Endothelial cell of umbilical vein (primary cell): ENCODE data around the gene ILF2. TPM values are rescaled to one million over a fixed set of nuclear protein-coding genes. Genes with fewer than 3 reads are reported as not detected.
A peak's percentile ranks its signal among the peaks of the same experiment; 100 is the strongest.
"Not testable (repeated sequence)": the region's sequence is repeated elsewhere in the genome, so short reads cannot be mapped to it uniquely, and the experiment has no call there.

Experiments
- BruUV-seq: library from RNA; stranded (reverse); fragments of 400-500 nt; replicated peaks from 2 replicates; lab custom pipeline; 2021; lab: Mats Ljungman, UMichigan
- CTCF ChIA-PET: fragments of 300-600, 350-600 bp; sonication (Branson Sonifier 250); formaldehyde crosslinking; loops from one replicate; lab custom pipeline; 2021; ENCODE audit warnings: antibody characterized with exemption, inconsistent platforms; lab: Charles Lee
- POLR2A ChIA-PET: fragments of 300-600, 350-600 bp; sonication (Branson Sonifier 250); formaldehyde crosslinking; loops from one replicate; lab custom pipeline; 2021; ENCODE audit warnings: antibody characterized with exemption, inconsistent platforms; lab: Charles Lee
- DNase-seq: peaks from one replicate; pipeline ENCODE4 v3.0.0-alpha.2; 2011; ENCODE audit warnings: low read depth, low spot score
- FAIRE-seq: peaks from 2 replicates; lab custom pipeline; 2011; peaks lifted over from hg19 to GRCh38; lab: Jason Lieb, UNC
- H2AFZ ChIP-seq: 2 replicates; pipeline ENCODE4 v1.6.0; 2012; ENCODE audit warnings: low read depth, low read length, control low read depth, inconsistent platforms
- H3K27ac ChIP-seq: 2 replicates; pipeline ENCODE4 v1.5.1; 2011; ENCODE audit warnings: low read depth, mild to moderate bottlenecking, control low read depth, low read length, moderate library complexity; ENCODE audit not compliant: insufficient read depth
- H3K27me3 ChIP-seq, 2 experiments: 2 replicates each; pipeline versions ENCODE4 v1.6.0 to v1.6.1; 2011; ENCODE audit warnings: low read length in 2 of 2, mixed read lengths in 1 of 2; ENCODE audit not compliant: control insufficient read depth in 2 of 2, insufficient read depth in 2 of 2
- H3K36me3 ChIP-seq, 2 experiments: 2 replicates in 1 of 2; 3 replicates in 1 of 2; pipeline ENCODE4 v1.5.1; 2011; ENCODE audit warnings: low read length in 2 of 2, mild to moderate bottlenecking in 1 of 2, moderate library complexity in 1 of 2; ENCODE audit not compliant: control insufficient read depth in 2 of 2, insufficient read depth in 2 of 2; ENCODE audit errors: extremely low read depth in 1 of 2
- H3K4me1 ChIP-seq: 3 replicates; pipeline ENCODE4 v1.5.1; 2011; ENCODE audit warnings: mild to moderate bottlenecking, low read length; ENCODE audit not compliant: control insufficient read depth, insufficient read depth; ENCODE audit errors: extremely low read depth
- H3K4me2 ChIP-seq: 2 replicates; pipeline ENCODE4 v1.6.1; 2011; ENCODE audit warnings: low read length, control low read depth, mixed read lengths; ENCODE audit not compliant: insufficient read depth
- H3K4me3 ChIP-seq, 3 experiments: fragments of 200-600 bp in 1 of 3; sonication (generic), shearing (Covaris generic) in 1 of 3; replicated peaks in 1 of 3; 2 replicates each; pipeline ENCODE4 v1.5.1; 2011 to 2016; ENCODE audit warnings: control low read depth in 3 of 3, low read length in 3 of 3, mild to moderate bottlenecking in 2 of 3, inconsistent platforms in 1 of 3, low read depth in 1 of 3, moderate library complexity in 1 of 3; ENCODE audit not compliant: insufficient read depth in 1 of 3
- H3K79me2 ChIP-seq: 2 replicates; pipeline ENCODE4 v1.6.0; 2012; ENCODE audit warnings: low read length, inconsistent platforms; ENCODE audit not compliant: control insufficient read depth, insufficient read depth
- H3K9ac ChIP-seq: replicated peaks from 2 replicates; pipeline ENCODE3; 2011; ENCODE audit warnings: low read length, control low read depth; ENCODE audit not compliant: insufficient read depth; ENCODE audit errors: extremely low read depth
- H3K9me1 ChIP-seq: replicated peaks from 3 replicates; pipeline ENCODE4 v1.6.0; 2011; ENCODE audit warnings: mild to moderate bottlenecking, low read length; ENCODE audit not compliant: control insufficient read depth, insufficient read depth; ENCODE audit errors: extremely low read depth
- H3K9me3 ChIP-seq: replicated peaks from 2 replicates; pipeline ENCODE4 v1.5.1; 2012; ENCODE audit warnings: low read length, inconsistent platforms; ENCODE audit not compliant: control insufficient read depth, insufficient read depth
- H4K20me1 ChIP-seq: replicated peaks from 2 replicates; pipeline ENCODE3; 2011; ENCODE audit warnings: mild to moderate bottlenecking, low read length; ENCODE audit not compliant: control insufficient read depth, insufficient read depth; ENCODE audit errors: extremely low read depth
- CTCF ChIP-seq, 2 donors: IDR thresholded peaks; 1 replicate in 1 of 2; 2 replicates in 1 of 2; pipeline ENCODE4 v1.5.1; 2011; ENCODE audit warnings: low read length in 2 of 2, mild to moderate bottlenecking in 2 of 2, moderate library complexity in 2 of 2, control low read depth in 1 of 2, inconsistent platforms in 1 of 2, low read depth in 1 of 2; ENCODE audit not compliant: insufficient read depth in 1 of 2; ENCODE audit errors: extremely low read depth in 1 of 2
- EZH2 ChIP-seq: IDR thresholded peaks from 2 replicates; pipeline ENCODE4 v1.6.1; 2012; ENCODE audit warnings: borderline replicate concordance, low read depth, mild to moderate bottlenecking, moderate library complexity, low read length, inconsistent platforms; ENCODE audit not compliant: severe bottlenecking
- FOS ChIP-seq: IDR thresholded peaks from 2 replicates; pipeline ENCODE4 v1.6.1; 2011; ENCODE audit warnings: mild to moderate bottlenecking, low read length, moderate library complexity, borderline replicate concordance; ENCODE audit not compliant: insufficient read depth
- GATA2 ChIP-seq: IDR thresholded peaks from 2 replicates; pipeline ENCODE4 v1.7.0; 2011; ENCODE audit warnings: low read depth, mild to moderate bottlenecking, moderate library complexity, mixed read lengths, low read length; ENCODE audit not compliant: insufficient read length, insufficient read depth
- JUN ChIP-seq: IDR thresholded peaks from 2 replicates; pipeline ENCODE4 v1.6.1; 2011; ENCODE audit warnings: borderline replicate concordance, low read depth; ENCODE audit not compliant: insufficient read length, insufficient read depth
- MAX ChIP-seq: IDR thresholded peaks from 2 replicates; pipeline ENCODE4 v1.6.1; 2011; ENCODE audit not compliant: insufficient read depth, insufficient read length
- POLR2A ChIP-seq: IDR thresholded peaks from 2 replicates; pipeline ENCODE4 v1.6.1; 2012; ENCODE audit warnings: low read depth, mild to moderate bottlenecking, control low read depth, low read length
- dilution Hi-C: fragments of 300-500 bp; cut with MboI; formaldehyde crosslinking; loops from one replicate; pipeline ENCODE4 v1.15.0; 2019; ENCODE audit warnings: low sequenced_read_pairs; ENCODE audit not compliant: extremely low pct_ligation_motif_present
- intact Hi-C: fragments of 100-400 bp; cut with micrococcal nuclease; formaldehyde crosslinking; loops from one replicate; pipeline ENCODE4 v1.10.0; 2022
- polyA plus RNA-seq, 4 experiments: library from polyadenylated mRNA; depleted of rRNA in 3 of 4; stranded (reverse) in 3 of 4; unstranded in 1 of 4; fragments of >200 nt; gene quantifications; 2 replicates each; pipeline versions ENCODE4 v1.2.1 to v1.2.3, GENCODE V29; 2011 to 2012; ENCODE audit warnings: missing spikeins in 1 of 4
- total RNA-seq: library from RNA; stranded (reverse); gene quantifications from 2 replicates; pipeline ENCODE4 v1.2.3, GENCODE V29; 2021

The ILF2 gene
- total and polyA plus RNA-seq, 2 donors (not counting 3 experiments of a cell fraction or from before 2014, with no cell fraction given), result 271 to 303 TPM

DNA sequence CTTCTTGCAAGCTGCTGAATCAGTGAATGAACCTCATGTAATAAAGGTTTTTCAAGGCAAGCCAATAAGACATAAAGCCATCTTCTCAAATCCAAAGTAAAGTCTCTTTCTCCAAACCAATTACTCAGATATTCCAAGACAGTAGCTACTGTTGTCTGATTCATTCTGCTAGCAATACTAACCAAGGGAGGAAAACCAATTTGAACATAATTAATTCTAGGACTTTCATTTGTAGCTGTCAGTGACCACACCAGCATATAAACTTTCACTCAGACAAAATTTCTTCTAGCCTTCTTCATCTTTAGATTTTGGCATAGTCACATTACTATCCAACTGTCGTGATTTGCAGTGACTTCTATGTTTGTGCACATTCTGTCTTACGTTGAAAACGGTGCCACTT lies 46.5 kb upstream of the ILF2 start:
- Histone ChIP-seq H3K27ac (no peak overlapping the region), H2AFZ (no peak overlapping the region), H3K36me3 (no peaks in the 10 kb centered on the region), H3K4me3 (no peak overlapping the region), H3K9me3 (no peaks in the 10 kb centered on the region), H3K4me2 (no peak overlapping the region), H3K4me1 (no peaks in the 10 kb centered on the region), H3K9ac (no peak overlapping the region), H3K79me2 (no peaks in the 10 kb centered on the region), H4K20me1 (no peaks in the 10 kb centered on the region), H3K27me3 (peaks cover 0 to 2% of the 10 kb centered on the region in 2 experiments), H3K9me1 (no peaks in the 10 kb centered on the region)
- no TSS peak for BruUV-seq
- intact Hi-C loops (no loop called here), dilution Hi-C loops (no loop called here)
- FAIRE-seq, result no peak
- TF ChIP-seq JUN (no peak), EZH2 (no peak), FOS (no peak), GATA2 (no peak), POLR2A (no peak), CTCF (IDR thresholded peaks at IDR 0.05; ENCODE audit: extremely low read depth in 1 of 2, insufficient read depth in 1 of 2, low read depth in 1 of 2, low read length in 2 of 2) (no peak), MAX (no peak)
- CTCF ChIA-PET, result interaction anchor here (1.2 to 1.6 kb wide), 2 partner anchors 11 to 23 kb away, joined by 3 to 7 read pairs; partner anchors contain the start of gene INTS3
- DNase-seq, result no peak
- POLR2A ChIA-PET, result no interaction called here

GRCh38 chr1:153716211-153716610 lies 45.4 kb upstream of the ILF2 start:
- BruUV-seq, POLR2A ChIA-PET, H3K27ac ChIP-seq, H3K79me2 ChIP-seq, H2AFZ ChIP-seq, H3K36me3 ChIP-seq, dilution Hi-C loops, H3K4me3 ChIP-seq, H3K9me1 ChIP-seq, DNase-seq, H4K20me1 ChIP-seq, H3K4me2 ChIP-seq, H3K9ac ChIP-seq, intact Hi-C loops, H3K4me1 ChIP-seq, H3K9me3 ChIP-seq, H3K27me3 ChIP-seq: not testable (repeated sequence)
- CTCF ChIA-PET, result interaction anchor here (1.2 to 1.6 kb wide), 2 partner anchors 12 to 24 kb away, joined by 3 to 7 read pairs; partner anchors contain the start of gene INTS3
- FAIRE-seq, result peak; percentile 4
